ENCODE results near the gene ZBTB34. TPM values are rescaled to one million over a fixed set of nuclear protein-coding genes. Genes with fewer than 3 reads are reported as not detected.

The ZBTB34 gene
- total RNA-seq, 1 donor, result 7.6 TPM

- TF ChIP-seq, protein P1, sequence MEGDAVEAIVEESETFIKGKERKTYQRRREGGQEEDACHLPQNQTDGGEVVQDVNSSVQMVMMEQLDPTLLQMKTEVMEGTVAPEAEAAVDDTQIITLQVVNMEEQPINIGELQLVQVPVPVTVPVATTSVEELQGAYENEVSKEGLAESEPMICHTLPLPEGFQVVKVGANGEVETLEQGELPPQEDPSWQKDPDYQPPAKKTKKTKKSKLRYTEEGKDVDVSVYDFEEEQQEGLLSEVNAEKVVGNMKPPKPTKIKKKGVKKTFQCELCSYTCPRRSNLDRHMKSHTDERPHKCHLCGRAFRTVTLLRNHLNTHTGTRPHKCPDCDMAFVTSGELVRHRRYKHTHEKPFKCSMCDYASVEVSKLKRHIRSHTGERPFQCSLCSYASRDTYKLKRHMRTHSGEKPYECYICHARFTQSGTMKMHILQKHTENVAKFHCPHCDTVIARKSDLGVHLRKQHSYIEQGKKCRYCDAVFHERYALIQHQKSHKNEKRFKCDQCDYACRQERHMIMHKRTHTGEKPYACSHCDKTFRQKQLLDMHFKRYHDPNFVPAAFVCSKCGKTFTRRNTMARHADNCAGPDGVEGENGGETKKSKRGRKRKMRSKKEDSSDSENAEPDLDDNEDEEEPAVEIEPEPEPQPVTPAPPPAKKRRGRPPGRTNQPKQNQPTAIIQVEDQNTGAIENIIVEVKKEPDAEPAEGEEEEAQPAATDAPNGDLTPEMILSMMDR (IDR thresholded peaks at IDR 0.05; ENCODE audit: extremely low read depth, low read depth, low read length), result no peak
- H3K79me2 ChIP-seq (ENCODE audit: insufficient read depth, low read length), result peaks cover 61% of the 10 kb centered on the region
- DNase-seq (ENCODE audit: insufficient read length, low spot score, missing footprints), result no peak
- peaks cover 5% of the 10 kb centered on the region for H3K36me3 ChIP-seq (ENCODE audit: insufficient read depth, low read length)
- H3K4me1 ChIP-seq (ENCODE audit: insufficient read depth, low read length), result peaks cover 6% of the 10 kb centered on the region
- no peak overlapping the region for H2AFZ ChIP-seq (ENCODE audit: low read length)
- no peaks in the 10 kb centered on the region for H3K27me3 ChIP-seq (ENCODE audit: insufficient read depth, low read length)
- no peaks in the 10 kb centered on the region for H3K9me3 ChIP-seq (ENCODE audit: low read depth, low read length)
- no peak overlapping the region for H3K27ac ChIP-seq (ENCODE audit: low read depth, low read length)
- peaks cover 31% of the 10 kb centered on the region for H4K20me1 ChIP-seq (ENCODE audit: insufficient read depth, low read length)
- no peak overlapping the region for H3K4me2 ChIP-seq (ENCODE audit: insufficient read depth, low read length)
- H3K4me3 ChIP-seq (ENCODE audit: insufficient read depth, low read length), result no peak overlapping the region
Measured at GRCh38 chr9:126872516-126872915, 12.1 kb downstream of the ZBTB34 start.

DNA sequence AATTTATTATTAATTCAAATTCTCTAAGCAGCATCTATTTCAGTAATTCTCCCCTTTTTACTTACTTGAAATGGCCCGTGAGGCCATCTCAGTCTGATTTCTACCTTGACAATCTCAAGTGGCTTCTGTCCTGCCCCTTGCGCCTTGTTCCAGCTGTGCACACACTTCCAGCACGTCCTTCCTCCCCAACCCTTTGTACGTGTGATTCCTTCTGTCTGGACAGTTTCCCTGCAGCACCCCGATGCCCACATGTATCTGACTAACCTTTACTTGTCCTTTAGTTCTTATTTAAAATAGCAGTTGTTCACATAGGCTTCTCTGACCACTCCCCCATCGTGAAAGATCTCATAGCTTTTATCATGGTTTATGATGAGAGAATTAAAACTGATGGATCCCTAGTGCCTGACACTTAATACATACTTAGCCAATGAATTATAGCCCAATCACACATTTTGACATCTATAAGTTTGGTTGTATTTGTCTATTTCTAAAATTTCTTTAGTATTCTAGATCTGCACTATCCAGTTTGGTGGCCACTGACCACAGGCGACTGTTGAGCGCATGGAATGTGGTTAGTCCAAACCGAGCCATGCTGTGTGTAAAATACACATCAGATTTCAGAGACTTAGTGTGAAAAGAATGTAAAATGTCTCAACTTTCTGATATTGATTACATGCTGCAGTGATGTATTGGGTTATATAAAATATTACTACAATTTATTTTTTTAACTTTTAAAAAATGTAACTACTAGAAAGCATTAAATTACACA, 14.3 kb downstream of the ZBTB34 start:
- Histone ChIP-seq H3K4me1 (ENCODE audit: insufficient read depth, low read length) (no peaks in the 10 kb centered on the region), H3K27me3 (ENCODE audit: insufficient read depth, low read length) (no peaks in the 10 kb centered on the region), H3K9me3 (ENCODE audit: low read depth, low read length) (no peaks in the 10 kb centered on the region), H3K27ac (ENCODE audit: low read depth, low read length) (no peak overlapping the region), H4K20me1 (ENCODE audit: insufficient read depth, low read length) (peaks cover 22% of the 10 kb centered on the region), H3K4me3 (ENCODE audit: insufficient read depth, low read length) (no peak overlapping the region), H3K79me2 (ENCODE audit: insufficient read depth, low read length) (peaks cover 49% of the 10 kb centered on the region), H3K4me2 (ENCODE audit: insufficient read depth, low read length) (no peak overlapping the region), H2AFZ (ENCODE audit: low read length) (no peak overlapping the region), H3K36me3 (ENCODE audit: insufficient read depth, low read length) (peaks cover 6% of the 10 kb centered on the region)
- peak; percentile 58 for DNase-seq (ENCODE audit: insufficient read length, low spot score, missing footprints)
- TF ChIP-seq, protein P1 (IDR thresholded peaks at IDR 0.05; ENCODE audit: extremely low read depth, low read depth, low read length), result no peak

GRCh38 chr9:126875756-126876510, 15.5 kb downstream of the ZBTB34 start:
- peaks cover 18% of the 10 kb centered on the region for H4K20me1 ChIP-seq (ENCODE audit: insufficient read depth, low read length)

More at GRCh38 chr9:126875756-126876510, 15.5 kb downstream of the ZBTB34 start:
- Histone ChIP-seq H3K9me3 (ENCODE audit: low read depth, low read length) (no peaks in the 10 kb centered on the region), H3K27me3 (ENCODE audit: insufficient read depth, low read length) (no peaks in the 10 kb centered on the region), H3K79me2 (ENCODE audit: insufficient read depth, low read length) (peaks cover 50% of the 10 kb centered on the region), H3K4me3 (ENCODE audit: insufficient read depth, low read length) (no peak overlapping the region), H3K36me3 (ENCODE audit: insufficient read depth, low read length) (peaks cover 19% of the 10 kb centered on the region), H3K4me2 (ENCODE audit: insufficient read depth, low read length) (no peak overlapping the region), H2AFZ (ENCODE audit: low read length) (no peak overlapping the region), H3K4me1 (ENCODE audit: insufficient read depth, low read length) (no peaks in the 10 kb centered on the region), H3K27ac (ENCODE audit: low read depth, low read length) (no peak overlapping the region)
- no peak for DNase-seq (ENCODE audit: insufficient read length, low spot score, missing footprints)
- TF ChIP-seq, protein P1 (IDR thresholded peaks at IDR 0.05; ENCODE audit: extremely low read depth, low read depth, low read length), result no peak
